NCI-H2171 (cell line): ENCODE results near the gene ETV4.

Experiments used
- DNase-seq: peaks from one replicate; lab custom pipeline; 2025; lab: John Stamatoyannopoulos, UW

Gene ETV4

DNA sequence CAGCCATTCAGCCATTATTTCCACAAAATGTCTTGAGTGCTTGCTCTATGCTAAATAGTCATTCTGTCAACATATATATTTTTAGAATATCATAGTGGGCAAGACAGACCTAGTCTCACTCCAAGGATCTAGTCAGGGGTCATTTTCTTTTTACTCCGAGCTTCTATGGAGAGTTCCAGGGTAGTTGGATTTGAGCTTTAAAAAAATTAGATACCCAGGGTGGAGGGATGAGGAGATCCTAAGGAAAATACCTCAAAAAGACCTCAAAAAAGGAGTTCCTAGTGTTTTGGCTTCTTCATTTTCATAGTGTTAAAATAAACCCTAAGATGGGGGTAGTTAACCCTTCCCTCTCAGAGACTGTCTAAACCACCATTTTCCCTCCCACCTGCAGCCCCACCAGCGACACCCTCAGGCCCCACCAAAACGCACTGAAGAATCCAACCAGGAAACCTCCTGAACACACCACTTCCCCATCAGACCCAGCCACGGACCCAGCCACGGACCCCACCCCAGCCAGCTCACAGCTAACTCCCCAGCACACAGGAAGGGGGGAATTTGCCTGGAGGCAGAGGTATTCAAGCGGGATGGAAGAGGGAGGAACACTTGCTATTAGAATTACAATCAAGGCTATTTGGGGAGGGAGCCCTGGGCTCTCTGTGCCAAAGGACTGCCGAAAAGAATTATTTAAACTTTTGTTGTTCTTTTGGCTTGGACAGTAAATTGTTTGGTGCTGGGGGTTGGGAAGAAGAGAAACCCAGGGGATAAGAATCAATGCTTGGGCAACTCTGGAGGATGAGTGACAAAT is 2.2 kb downstream of the ETV4 start:
- DNase-seq: no peak

DNA sequence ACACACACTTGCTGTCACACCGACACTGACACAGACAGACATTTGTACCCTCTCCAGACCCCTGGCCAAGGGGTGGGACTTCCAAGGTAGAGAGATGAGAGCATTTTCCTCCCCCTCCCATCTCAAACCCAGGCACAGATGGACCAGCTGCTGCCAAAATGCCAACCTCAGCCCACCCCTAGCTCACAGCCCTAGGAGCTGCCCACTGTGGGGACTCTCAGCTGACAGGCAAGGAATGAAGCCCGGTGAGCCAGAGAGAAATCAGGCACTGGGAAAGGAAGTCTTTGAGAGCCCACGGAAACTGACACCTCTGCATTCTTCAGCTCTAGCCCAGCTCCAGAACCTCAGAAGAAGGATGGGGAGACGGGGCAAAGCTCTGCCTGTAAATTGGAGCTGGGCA is 2.8 kb downstream of the ETV4 start:
- no peak for DNase-seq

DNA sequence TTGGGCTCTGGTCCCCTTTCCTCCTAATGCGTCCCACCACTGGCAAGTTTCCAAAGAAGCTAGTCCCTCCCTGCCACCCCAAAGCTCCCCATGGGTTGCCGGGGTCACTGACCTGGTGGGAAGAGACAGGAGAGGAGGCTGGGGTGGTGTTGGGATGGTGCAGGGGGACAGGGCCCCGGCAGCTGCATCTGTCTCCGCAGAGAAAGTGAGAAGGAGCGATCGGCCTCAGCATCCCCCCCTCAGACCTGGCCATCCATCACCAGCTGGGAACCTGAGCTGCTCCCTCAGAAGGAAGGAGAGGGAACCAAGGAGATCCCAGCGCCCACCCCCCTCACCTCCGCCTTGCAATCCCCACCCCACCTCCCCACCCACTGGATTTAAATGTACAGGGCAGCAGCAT is 3.3 kb downstream of the ETV4 start:
- no peak for DNase-seq

DNA sequence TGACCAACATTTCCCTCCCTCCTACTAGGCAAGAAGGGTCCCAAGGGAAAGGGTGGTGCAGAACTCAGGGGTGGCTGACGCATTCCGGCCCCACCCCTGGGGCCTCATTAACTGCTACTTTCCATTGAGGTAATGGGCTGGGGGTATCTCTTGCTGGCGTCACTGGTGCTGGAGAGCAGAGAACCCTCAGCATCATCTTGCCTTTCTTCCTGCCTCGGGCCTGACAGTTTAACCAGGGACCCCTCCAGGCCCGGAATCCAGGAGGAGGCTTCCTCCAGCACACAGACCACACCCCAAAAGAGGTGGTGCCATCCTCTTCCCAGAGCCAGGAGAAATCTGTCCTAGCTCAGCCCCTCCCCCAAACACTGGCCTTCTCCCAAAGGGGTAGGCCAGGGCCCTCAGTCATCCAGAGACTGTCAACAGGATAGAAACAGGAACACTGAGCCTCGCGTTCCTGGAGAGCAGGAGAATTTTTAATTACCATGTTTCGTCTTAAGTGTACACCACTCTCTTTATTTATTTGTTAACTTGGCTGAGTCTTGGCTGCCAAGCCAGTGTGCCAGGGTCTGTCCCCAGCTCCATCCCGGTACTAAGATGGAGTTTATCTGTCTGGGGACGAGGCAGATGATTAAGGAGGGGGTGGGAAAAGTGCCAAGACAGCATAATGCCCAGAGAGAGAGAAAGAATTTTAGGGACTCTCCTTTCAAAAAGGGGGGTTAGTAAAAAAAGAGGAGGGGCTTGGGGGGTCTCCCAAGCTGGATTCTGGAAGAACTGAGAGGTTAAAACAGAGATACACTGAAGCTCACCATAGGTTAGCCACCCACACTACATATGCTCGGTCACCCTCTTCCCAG is 5.1 kb downstream of the ETV4 start:
- no peak for DNase-seq

DNA sequence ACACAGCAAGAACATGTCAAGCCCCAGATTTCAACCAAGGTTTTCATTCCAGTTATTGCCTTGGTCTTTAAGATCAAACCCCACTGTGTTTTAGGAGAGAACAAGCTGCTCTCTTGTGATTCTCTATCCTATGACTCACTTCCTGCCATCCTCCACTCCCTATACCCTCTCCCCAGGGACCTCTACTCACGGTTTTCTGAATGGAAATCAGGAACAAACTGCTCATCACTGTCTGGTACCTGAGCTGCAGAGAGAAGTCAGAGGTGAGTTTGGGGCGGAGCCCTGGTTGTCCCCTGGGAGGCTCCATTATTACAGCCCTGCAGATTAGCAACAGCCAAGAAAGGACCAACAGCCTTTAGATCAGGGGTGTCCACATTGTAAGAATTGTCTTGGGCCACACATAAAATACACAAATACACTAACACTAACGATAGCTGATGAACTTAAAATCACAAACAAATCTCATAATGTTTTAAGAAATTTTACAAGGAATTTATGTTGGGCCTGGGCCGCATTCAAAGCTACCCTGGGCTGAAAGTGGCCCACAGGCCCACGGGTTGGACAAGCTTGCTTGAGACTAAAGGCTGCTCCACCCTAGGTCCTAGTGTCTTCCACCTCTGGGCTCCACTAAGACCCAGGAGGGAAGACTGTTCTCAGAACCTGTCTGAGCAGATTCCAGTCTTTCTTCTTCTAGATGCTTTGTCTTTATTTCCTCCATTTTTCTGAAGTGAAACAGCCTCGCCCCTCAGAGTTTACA is 9.7 kb downstream of the ETV4 start:
- DNase-seq: peak; percentile 14

DNA sequence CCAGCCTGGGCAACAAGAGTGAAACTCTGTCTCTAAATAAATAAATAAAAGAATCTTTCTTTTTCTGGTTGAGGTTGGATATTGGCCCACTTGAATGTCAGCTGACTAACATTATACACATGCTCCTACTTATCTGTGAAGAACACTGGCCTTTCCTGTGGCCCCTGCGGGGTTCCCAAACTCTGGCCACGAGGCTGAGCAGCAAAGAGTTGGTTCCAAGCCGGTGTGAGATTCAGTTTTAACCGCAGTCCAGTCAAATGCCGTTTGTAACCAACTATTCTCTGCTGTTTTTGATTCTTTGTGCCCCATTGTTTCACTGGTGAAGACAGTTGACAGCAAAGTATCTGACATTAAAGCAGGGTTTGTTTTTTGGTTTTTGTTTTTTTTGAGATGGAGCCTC is 11.2 kb downstream of the ETV4 start:
- no peak for DNase-seq

DNA sequence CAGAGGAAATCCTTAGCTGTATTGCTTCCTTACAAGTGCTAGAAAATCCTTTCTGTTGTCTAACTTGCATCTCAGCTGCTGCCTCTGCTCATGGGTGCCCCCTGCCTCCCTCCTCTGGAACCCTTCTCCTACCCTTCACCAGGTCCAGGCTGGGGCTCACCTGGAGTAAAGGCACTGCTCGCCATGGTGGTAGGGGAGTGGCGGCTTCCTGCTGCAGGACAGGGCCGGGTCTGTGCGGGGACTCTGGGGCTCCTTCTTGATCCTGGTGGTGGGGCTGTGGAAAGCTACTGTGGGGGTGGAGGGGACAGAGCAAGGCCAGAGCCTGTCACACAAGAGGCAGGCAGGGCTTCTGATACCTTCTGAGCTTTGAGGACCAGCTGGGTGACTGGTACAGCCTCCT is 12.4 kb downstream of the ETV4 start:
- DNase-seq: no peak

DNA sequence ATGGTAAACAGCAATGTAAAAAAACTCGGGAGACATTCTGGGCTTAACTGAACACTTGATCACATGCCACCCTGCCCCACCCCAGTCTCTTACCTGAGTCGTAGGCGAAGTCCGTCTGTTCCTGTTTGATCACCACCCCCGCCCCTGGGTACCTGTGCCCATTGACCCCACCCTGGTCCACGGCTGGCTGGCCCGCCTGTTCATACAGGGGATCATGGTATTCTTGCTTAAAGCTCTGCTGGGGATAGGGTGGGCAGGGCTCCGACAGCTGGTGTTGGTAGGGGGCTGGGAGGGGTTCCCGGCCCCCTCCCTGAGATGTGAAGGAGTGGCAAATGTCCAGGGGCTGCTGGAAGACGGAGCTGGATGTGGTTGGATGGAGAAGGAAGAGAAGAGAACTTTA is 13.6 kb downstream of the ETV4 start:
- DNase-seq: no peak

DNA sequence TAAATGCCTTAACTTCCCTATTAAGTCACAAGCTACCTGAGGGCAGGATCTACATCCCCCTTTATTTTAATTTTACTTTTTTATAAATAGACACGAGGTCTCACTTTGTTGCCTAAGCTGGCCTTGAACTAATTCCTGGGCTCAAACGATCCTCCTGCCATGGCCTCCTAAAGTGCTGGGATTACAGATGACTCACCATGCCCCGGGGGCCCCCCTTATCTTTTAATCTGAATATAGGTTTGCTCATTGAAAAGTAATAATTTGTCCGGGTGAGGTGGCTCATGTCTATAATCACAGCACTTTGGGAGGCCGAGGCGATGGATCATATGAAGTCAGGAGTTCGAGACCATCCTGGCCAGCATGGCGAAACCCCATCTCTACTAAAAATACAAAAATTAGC is 14.2 kb downstream of the ETV4 start:
- DNase-seq: no peak

DNA sequence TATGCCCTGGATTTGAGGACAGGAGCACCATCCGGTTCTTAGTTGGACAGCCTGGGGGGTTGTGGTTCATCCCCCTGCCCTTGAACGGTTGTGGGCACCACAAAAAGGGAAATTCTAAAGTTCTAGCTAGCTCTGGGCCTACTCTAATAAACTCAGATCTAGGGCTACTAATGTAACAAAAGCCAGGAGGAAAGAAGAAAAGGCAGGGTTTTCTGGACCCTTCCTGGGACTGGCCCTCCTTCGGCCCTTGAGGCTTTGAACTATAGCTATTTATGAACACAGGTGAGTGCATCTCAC is 15.1 kb downstream of the ETV4 start:
- no peak for DNase-seq

DNA sequence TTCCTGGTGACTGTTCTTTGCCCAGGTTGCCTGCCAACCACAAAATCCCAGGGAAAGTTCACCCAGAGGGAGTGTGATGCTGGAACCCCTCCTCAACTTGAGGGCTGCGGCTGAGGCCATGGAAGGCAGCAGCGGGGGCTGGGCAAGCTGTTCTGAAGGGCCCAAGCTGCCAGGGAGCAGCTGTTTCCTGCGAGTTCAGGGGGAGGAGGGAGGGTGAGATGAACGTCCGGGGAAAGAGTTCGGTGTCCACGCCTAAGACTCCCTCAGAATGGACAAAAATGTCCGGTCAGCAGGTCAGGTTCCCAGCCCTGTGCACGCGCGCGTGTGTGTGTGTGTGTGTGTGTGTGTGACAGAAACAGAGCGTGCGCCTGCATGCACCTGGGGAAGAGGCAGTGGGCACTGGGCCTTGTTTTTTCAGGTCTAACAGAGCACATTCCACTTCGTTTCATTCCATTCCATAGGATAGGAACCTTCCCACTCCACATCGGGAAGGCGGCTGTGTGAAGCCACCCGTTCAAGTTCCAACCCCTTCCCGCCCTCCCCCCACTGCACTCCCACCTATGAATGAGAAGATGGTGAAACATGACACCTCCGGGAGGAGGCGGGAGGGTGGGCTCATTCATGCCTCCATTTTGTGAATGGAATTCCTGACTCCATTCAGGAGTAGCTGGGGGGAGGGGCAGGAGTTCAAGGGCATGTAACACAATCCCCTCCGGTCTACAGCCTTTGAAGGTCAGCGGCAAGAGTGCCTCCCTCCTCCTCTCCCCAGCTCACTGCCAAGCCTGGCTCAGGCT is 15.7 kb downstream of the ETV4 start:
- peak; percentile 83 for DNase-seq

DNA sequence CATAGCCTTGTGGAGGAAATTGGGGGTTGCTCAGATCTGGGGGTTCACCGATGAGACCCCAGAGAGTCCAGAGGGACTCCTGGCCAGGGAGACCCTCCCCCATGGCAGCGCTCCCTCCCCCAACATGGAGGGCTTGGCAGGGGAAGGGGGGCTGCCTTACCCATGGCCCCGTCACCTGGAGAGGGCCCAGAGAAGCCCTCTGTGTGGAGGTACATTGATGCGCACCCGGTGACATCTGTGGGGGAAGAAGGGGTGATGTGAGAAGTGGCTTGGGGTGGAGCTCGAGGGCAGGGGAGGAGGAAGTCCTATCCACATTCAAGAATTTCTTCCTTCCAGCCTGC is 16.2 kb downstream of the ETV4 start:
- no peak for DNase-seq

DNA sequence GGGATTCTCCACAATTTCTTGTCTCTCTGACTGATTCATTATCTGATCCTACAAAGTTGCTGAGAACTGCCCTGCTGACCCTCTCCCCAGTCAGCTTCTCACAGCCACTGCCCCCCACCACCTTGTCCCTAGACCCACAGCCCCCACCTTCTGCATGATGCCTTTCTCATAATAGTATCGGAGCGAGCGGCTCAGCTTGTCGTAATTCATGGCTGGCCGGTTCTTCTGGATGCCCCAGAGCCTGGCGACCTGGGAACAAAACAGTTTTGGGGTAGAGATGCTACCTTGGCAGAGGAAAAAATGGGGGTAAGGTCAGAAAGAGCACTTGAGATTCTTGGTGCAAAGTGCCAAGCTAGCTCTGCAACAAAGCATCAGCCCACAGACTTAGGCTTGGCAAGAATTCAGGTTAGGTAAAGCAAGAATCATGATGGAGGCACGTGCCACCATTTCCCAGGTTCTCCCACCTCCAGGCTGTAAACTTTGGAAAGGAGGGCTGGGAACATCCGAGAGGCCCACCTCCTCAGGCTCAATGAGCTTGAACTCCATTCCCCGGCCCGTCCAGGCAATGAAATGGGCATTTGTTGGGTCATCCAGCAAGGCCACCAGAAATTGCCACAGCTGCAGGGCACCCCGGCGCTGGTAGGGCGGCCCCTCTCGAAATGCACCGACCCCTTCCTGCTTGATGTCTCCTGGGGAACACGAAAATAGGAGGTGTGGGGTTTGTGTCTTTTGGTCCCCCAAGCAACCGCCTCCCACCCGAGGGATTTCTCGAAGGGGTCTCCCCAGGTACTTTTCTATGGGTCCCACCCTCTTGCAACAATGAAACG is 16.9 kb downstream of the ETV4 start:
- no peak for DNase-seq

DNA sequence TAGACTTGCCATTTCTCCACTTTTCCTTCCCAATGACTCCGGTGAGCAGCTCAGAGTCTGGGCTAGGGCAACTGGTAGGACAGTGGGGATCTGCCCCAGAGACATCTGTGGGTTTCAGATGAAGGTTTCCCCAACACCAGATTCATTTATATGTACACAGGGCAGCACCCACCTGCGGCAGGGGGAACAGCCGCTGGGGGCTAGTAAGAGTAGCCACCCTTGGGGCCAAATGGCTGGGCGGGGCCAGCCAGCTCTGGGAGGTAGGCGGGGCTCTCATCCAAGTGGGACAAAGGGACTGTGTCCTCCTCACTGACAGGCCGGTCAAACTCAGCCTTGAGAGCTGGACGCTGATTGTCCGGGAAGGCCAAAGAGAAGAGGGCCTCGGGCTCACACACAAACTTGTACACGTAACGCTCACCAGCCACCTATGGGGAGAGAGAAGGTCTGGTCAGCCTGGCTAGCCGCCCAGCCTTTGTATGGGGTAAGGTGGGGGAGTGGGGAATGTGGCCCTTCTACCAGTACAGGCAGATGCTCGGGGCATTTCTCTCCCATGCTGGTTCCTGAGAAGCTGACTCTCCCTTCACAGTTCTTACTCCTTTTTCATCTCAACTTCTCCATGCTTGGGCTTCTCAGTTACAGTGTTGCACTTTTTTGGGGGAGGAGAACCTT is 17.7 kb downstream of the ETV4 start:
- no peak for DNase-seq

DNA sequence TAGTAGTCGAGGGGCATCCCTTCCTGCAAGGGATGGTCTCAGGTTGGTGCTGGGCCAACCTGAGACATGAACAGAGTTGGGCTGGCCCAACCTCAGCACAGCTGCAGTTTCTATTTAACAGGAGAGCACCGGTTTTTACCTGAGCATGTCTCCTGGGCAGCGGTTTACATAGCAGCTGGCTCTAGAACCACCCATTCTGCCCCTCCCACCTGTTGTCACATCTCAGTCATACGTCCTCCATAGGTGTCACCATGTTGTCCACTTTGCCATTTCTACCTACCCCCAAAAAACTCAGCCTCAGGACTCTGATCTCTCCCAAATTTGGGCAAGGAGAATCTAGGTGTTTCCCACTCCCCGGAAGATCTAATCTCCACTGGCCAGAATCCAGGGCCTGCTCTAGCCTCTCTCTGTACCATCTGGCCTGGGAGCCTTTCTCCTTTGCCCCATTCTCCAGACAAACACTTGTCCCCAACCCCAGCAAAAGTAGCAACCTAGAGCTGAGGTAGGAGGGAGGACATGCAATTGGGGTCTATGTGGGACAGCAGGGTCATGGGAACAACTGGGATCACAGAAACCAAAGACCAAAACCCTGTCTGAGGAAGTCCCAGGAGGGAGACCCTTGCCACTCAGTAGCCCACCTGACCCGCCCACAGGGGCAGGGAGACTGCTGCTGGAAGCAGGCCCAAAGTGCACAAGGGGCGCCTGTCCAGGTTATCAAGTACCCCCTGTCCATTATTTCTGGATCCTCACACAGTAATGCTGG is 19.1 kb downstream of the ETV4 start:
- DNase-seq: no peak

DNA sequence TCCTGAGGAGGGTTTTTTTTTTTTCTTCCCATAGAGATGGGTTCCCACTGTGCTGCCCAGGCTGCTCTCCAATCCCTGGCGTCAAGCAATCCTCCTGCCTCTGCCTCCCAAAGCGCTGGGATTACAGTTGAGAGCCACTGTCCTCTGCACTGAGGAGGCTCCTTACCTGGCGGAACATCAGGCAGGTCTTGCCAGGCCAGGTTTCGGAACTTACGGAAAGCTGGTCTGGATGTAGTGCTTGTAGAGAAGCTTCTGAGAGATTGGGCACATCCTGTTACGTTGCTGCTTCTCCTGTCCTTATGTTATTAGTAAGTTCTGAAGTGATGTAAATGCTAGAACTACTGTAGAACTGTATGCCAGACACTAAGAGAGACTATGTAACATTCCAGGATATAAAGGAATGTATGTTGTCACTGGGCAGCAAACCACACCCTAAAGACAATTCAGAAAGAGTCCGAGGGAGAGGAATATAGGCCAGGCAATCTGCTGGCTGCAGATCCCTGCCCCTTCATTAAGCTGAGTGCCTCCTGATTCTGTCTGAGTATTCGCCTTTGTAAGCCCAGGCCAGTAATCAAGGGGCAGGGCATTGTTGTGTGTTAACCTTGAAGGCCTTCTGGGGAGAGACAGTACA is 21.1 kb downstream of the ETV4 start:
- no peak for DNase-seq

DNA sequence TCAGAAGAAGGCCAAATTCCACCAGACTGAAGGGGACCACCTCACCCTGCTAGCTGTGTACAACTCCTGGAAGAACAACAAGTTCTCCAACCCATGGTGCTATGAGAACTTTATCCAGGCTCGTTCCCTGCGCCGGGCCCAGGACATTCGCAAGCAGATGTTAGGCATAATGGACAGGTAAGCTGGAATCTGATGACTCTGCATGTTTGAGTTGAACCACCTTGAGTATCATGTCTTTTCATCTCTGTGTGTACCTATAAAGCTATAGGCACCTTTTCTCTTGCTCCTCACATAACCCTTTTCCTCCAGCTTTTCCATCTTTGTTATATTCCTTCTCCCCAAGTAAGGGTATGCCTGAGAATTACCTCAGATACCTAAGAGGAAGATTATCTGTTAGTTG is 24.8 kb downstream of the ETV4 start:
- no peak for DNase-seq

DNA sequence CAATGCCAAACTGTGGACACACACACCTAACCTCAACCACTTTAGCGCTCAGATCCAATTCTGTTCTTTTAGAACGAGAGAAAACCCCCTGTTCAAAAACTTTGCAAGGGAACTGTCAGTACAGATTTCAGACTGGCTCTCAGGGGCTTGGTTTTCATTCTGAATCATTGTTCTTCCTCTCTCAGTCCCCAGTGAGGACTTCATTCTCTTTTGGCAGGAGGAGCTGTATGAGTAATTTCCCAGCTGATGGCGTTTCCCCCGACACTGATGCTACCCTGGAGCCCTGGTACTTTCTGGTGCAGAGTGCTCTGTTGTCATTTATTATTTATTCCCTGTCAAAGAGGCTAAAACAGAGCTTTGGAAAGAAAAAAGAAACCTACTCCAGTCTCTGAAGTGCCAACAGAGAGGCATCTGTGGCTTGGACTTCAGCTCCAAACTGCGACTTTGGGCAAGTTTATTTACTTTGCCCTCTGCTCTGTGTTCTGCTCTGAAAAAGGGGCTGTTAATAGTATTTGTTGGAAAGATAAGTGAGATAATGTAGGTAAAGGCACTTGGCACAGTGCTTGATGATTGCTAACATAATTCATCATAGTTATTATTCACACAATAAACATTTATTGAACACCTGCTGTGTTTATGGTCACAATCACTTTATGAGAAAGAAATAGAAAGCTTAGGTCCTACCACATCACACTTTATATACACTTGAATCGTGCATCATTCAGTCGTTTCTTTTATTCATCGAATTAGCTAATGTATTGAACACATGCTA is 28.3 kb downstream of the ETV4 start:
- DNase-seq: no peak

DNA sequence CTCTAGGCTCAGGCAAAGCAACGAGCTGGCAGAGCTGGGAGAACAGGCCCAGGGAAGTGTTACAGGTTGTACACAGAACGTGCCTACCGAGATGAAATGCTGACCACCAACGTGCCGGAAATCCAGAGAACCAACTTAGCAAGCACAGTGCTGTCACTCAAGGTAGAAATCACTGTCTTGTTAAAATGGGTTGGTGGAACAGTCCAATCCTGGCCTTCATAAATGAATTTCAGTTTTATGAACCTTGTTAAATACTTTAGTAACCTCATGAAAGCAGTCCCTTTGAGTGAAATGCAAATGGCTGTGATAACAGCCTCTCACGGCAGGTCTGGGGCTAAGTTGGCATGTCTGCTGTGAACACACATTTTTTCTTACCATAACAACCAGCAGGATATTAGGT is 29.0 kb downstream of the ETV4 start:
- no peak for DNase-seq
